OCI-LY3 (cell line): ENCODE measurements around the gene NOL3.

Experiments used
- H2AFZ ChIP-seq: fragments of 200-600, 300-600 bp; shearing (Covaris generic); 2 replicates; pipeline ENCODE4 v1.6.0; 2014; ENCODE audit warnings: antibody characterized with exemption, low read depth, low read length
- H3K27ac ChIP-seq: fragments of 200-600, 300-600 bp; sonication (generic); 2 replicates; pipeline ENCODE4 v1.5.1; 2014; ENCODE audit warnings: mild to moderate bottlenecking, low read length, moderate library complexity, mixed read lengths
- H3K27me3 ChIP-seq: fragments of 200-600, 300-600 bp; sonication (generic); 2 replicates; pipeline ENCODE4 v1.6.1; 2014; ENCODE audit warnings: low read depth, low read length, mixed read lengths
- H3K36me3 ChIP-seq: fragments of 200-600, 300-600 bp; sonication (generic); replicated peaks from 2 replicates; pipeline ENCODE3; 2014; ENCODE audit warnings: low read depth, low read length, mixed read lengths
- H3K4me1 ChIP-seq: fragments of 300-600, 200-600 bp; sonication (generic); 2 replicates; pipeline ENCODE4 v1.6.1; 2014; ENCODE audit warnings: low read length, mixed read lengths
- H3K4me2 ChIP-seq: fragments of 200-600, 300-600 bp; sonication (generic); 2 replicates; pipeline ENCODE4 v1.6.1; 2014; ENCODE audit warnings: low read length, mixed read lengths
- H3K4me3 ChIP-seq: fragments of 300-600, 200-600 bp; sonication (generic); 2 replicates; pipeline ENCODE4 v1.5.1; 2014; ENCODE audit warnings: antibody characterized with exemption, mild to moderate bottlenecking, low read length, moderate library complexity
- H3K79me2 ChIP-seq: fragments of 300-600, 200-600 bp; shearing (Covaris generic); 2 replicates; pipeline ENCODE4 v1.6.1; 2014; ENCODE audit warnings: mild to moderate bottlenecking, low read length, mixed read lengths
- H3K9ac ChIP-seq: fragments of 300-600, 200-600 bp; shearing (Covaris generic); 2 replicates; pipeline ENCODE4 v1.6.0; 2014; ENCODE audit warnings: mild to moderate bottlenecking, low read length, moderate library complexity
- H3K9me3 ChIP-seq: fragments of 200-600, 300-600 bp; shearing (Covaris generic); 2 replicates; pipeline ENCODE4 v1.6.1; 2014; ENCODE audit warnings: low read length, mixed read lengths; ENCODE audit not compliant: insufficient read depth
- H4K20me1 ChIP-seq: fragments of 200-600, 300-600 bp; sonication (generic); 2 replicates; pipeline ENCODE4 v1.6.1; 2016; ENCODE audit warnings: low read length, mixed read lengths; ENCODE audit not compliant: insufficient read depth
- CTCF ChIP-seq: fragments of 200-600, 300-600 bp; sonication (generic); IDR thresholded peaks from 2 replicates; pipeline ENCODE4 v1.5.1; 2014; ENCODE audit warnings: antibody characterized with exemption, low read length, low read depth
- EZH2phosphoT487 ChIP-seq: fragments of 200-600 bp; shearing (Covaris generic); IDR thresholded peaks from 2 replicates; pipeline ENCODE4 v1.6.1; 2018; ENCODE audit warnings: antibody characterized with exemption, mixed run types, low read depth

The NOL3 gene

GRCh38 chr16:67199011-67199807 lies 28.9 kb downstream of the NOL3 start, which contains the start of gene ELMO3:
TSS of gene ELMO3 (plus strand) at chr16:67199131. CDS start at chr16:67199327, 196 bp downstream.
- H3K9me3 ChIP-seq = no peaks in the 10 kb centered on the region
- no peak within 1 kb of the TSS for H3K9ac ChIP-seq
- TF ChIP-seq CTCF (no peak), EZH2phosphoT487 (no peak)
- H3K4me1 ChIP-seq = no peaks in the 10 kb centered on the region
- no peak within 1 kb of the TSS for H3K4me2 ChIP-seq
- no peak within 1 kb of the TSS for H2AFZ ChIP-seq
- no peaks in the 10 kb centered on the region for H3K27me3 ChIP-seq
- no peak within 1 kb of the TSS for H3K4me3 ChIP-seq
- H4K20me1 ChIP-seq = no peaks in the 10 kb centered on the region
- no peak within 1 kb of the TSS for H3K27ac ChIP-seq
- peaks cover 6% of the 10 kb centered on the region for H3K79me2 ChIP-seq
- H3K36me3 ChIP-seq = peaks cover 58% of the 10 kb centered on the region

- H3K27ac ChIP-seq = no peak overlapping the region
- H3K9ac ChIP-seq = no peak overlapping the region
- no peaks in the 10 kb centered on the region for H3K27me3 ChIP-seq
- H3K4me2 ChIP-seq = no peak overlapping the region
- H3K4me1 ChIP-seq = no peaks in the 10 kb centered on the region
- peaks cover 55% of the 10 kb centered on the region for H3K36me3 ChIP-seq
- no peak overlapping the region for H3K4me3 ChIP-seq
- H3K9me3 ChIP-seq = no peaks in the 10 kb centered on the region
- no peak for TF ChIP-seq EZH2phosphoT487
- TF ChIP-seq CTCF = no peak
- H4K20me1 ChIP-seq = no peaks in the 10 kb centered on the region
- 0 out of 2 replicates have a peak, but pooled peaks cover under 1% of the 10 kb centered on the region for H3K79me2 ChIP-seq
- H2AFZ ChIP-seq = no peak overlapping the region
Observed at GRCh38 chr16:67199808-67200198, 29.5 kb downstream of the NOL3 start.

- H3K36me3 ChIP-seq = peaks cover 52% of the 10 kb centered on the region
- no peak for TF ChIP-seq EZH2phosphoT487
- no peak for TF ChIP-seq CTCF
- H3K4me2 ChIP-seq = no peak overlapping the region
- no peaks in the 10 kb centered on the region for H4K20me1 ChIP-seq
- no peak overlapping the region for H3K27ac ChIP-seq
- H2AFZ ChIP-seq = no peak overlapping the region
- no peaks in the 10 kb centered on the region for H3K79me2 ChIP-seq
- no peak overlapping the region for H3K9ac ChIP-seq
- no peak overlapping the region for H3K4me3 ChIP-seq
- no peaks in the 10 kb centered on the region for H3K27me3 ChIP-seq
- no peaks in the 10 kb centered on the region for H3K4me1 ChIP-seq
- H3K9me3 ChIP-seq = no peaks in the 10 kb centered on the region
Observed at GRCh38 chr16:67200491-67200890, 30.2 kb downstream of the NOL3 start.

GRCh38 chr16:67201411-67202345 lies 31.3 kb downstream of the NOL3 start:
- H3K4me1 ChIP-seq = no peaks in the 10 kb centered on the region
- H3K27ac ChIP-seq = no peak overlapping the region
- no peaks in the 10 kb centered on the region for H3K9me3 ChIP-seq
- peaks cover 40% of the 10 kb centered on the region for H3K36me3 ChIP-seq
- H3K4me2 ChIP-seq = no peak overlapping the region
- H2AFZ ChIP-seq = no peak overlapping the region
- 0 out of 2 replicates have a peak, but pooled peaks cover 3% of the 10 kb centered on the region for H4K20me1 ChIP-seq
- H3K9ac ChIP-seq = no peak overlapping the region
- no peaks in the 10 kb centered on the region for H3K27me3 ChIP-seq
- no peak for TF ChIP-seq CTCF
- no peak for TF ChIP-seq EZH2phosphoT487
- no peak overlapping the region for H3K4me3 ChIP-seq
- H3K79me2 ChIP-seq = no peaks in the 10 kb centered on the region
